HCT116 (cell line): ENCODE measurements around the gene CDC42EP2. TPM values are rescaled to one million over a fixed set of nuclear protein-coding genes. Genes with fewer than 3 reads are reported as not detected.

Experiments used
- ATAC-seq: fragments of 200-7000 bp; cut with Tn5 transposase; 2 replicates; pipeline ENCODE4 v1.9.1; 2020; ENCODE audit warnings: mild to moderate bottlenecking, moderate library complexity
- BruUV-seq: library from RNA; stranded (reverse); fragments of 400-500 nt; replicated peaks from 2 replicates; lab custom pipeline; 2021; lab: Mats Ljungman, UMichigan
- CTCF ChIA-PET: fragments of 300-600 bp; sonication (Branson Sonifier 250); formaldehyde crosslinking; loops from one replicate; lab custom pipeline; 2021; ENCODE audit warnings: antibody characterized with exemption; lab: Charles Lee
- POLR2A ChIA-PET: fragments of 300-600, 350-600 bp; sonication (Branson Sonifier 250); formaldehyde crosslinking; loops from one replicate; lab custom pipeline; 2021; ENCODE audit warnings: antibody characterized with exemption; lab: Charles Lee
- RAD21 ChIA-PET, 2 experiments: fragments of 300-600 bp; sonication (Branson Sonifier 250); formaldehyde crosslinking; loops; one replicate each; lab custom pipeline; 2023; ENCODE audit warnings: low total read pairs in 2 of 2; ENCODE audit not compliant: uncharacterized antibody in 2 of 2, unreplicated experiment in 2 of 2, low non-redundant PET in 1 of 2; lab: Charles Lee
- DNase-seq: peaks from one replicate; pipeline ENCODE4 v3.0.0-alpha.2; 2010; ENCODE audit warnings: low read depth, low spot score
- H2AFZ ChIP-seq: fragments of 200-600 bp; shearing (Covaris generic), sonication (generic); 2 replicates; pipeline ENCODE4 v1.6.1; 2017; ENCODE audit warnings: low read depth, mixed run types, mixed read lengths, antibody characterized with exemption, low read length; ENCODE audit not compliant: poor library complexity, severe bottlenecking
- H3K27ac ChIP-seq: 2 replicates; pipeline ENCODE4 v1.5.1; 2012; ENCODE audit warnings: low read depth, low read length
- H3K27me3 ChIP-seq: fragments of 200-600 bp; sonication (generic); 2 replicates; pipeline ENCODE4 v1.6.1; 2016; ENCODE audit warnings: mixed run types, low read length, mixed read lengths; ENCODE audit not compliant: insufficient read depth
- H3K36me3 ChIP-seq, 2 experiments: fragments of 200-500 bp in 1 of 2; fragments of 200-600 bp in 1 of 2; sonication (Bioruptor generic) in 1 of 2; sonication (generic) in 1 of 2; 2 replicates each; pipeline versions ENCODE4 v1.5.1 to v1.6.1; 2014 to 2016; ENCODE audit warnings: low read length in 2 of 2, inconsistent platforms in 1 of 2, mixed read lengths in 1 of 2, mixed run types in 1 of 2; ENCODE audit not compliant: insufficient read depth in 2 of 2, control insufficient read depth in 1 of 2
- H3K4me1 ChIP-seq, 2 experiments: fragments of 200-600 bp in 1 of 2; sonication (generic) in 1 of 2; 2 replicates each; pipeline versions ENCODE4 v1.5.1 to v1.6.1; 2012 to 2017; ENCODE audit warnings: low read length in 2 of 2, inconsistent platforms in 1 of 2, mild to moderate bottlenecking in 1 of 2, mixed read lengths in 1 of 2, mixed run types in 1 of 2, moderate library complexity in 1 of 2; ENCODE audit not compliant: insufficient read depth in 2 of 2, control insufficient read depth in 1 of 2
- H3K4me2 ChIP-seq: fragments of 200-600 bp; sonication (generic); 2 replicates; pipeline ENCODE4 v1.6.1; 2017; ENCODE audit warnings: mixed run types, low read length, mixed read lengths
- H3K4me3 ChIP-seq, 2 experiments: fragments of 200-600 bp in 1 of 2; sonication (generic) in 1 of 2; replicated peaks in 1 of 2; 2 replicates each; pipeline ENCODE4 v1.5.1; 2011 to 2016; ENCODE audit warnings: low read length in 2 of 2, control low read depth in 1 of 2, low read depth in 1 of 2, mild to moderate bottlenecking in 1 of 2, mixed read lengths in 1 of 2, mixed run types in 1 of 2
- H3K79me2 ChIP-seq: fragments of 200-600 bp; sonication (generic); 2 replicates; pipeline ENCODE4 v1.6.1; 2017; ENCODE audit warnings: mild to moderate bottlenecking, mixed run types, low read length, moderate library complexity, mixed read lengths; ENCODE audit not compliant: insufficient read depth
- H3K9ac ChIP-seq: fragments of 200-600 bp; sonication (generic); 2 replicates; pipeline ENCODE4 v1.6.1; 2016; ENCODE audit warnings: low read length, mixed read lengths
- H3K9me2 ChIP-seq: fragments of 200-600 bp; sonication (generic), shearing (Covaris generic); 2 replicates; pipeline ENCODE4 v1.6.1; 2017; ENCODE audit warnings: mixed run types, mild to moderate bottlenecking, moderate library complexity; ENCODE audit not compliant: insufficient read depth
- H3K9me3 ChIP-seq, 2 experiments: fragments of 200-500 bp in 1 of 2; fragments of 200-600 bp in 1 of 2; sonication (Bioruptor generic) in 1 of 2; sonication (generic) in 1 of 2; 2 replicates each; pipeline ENCODE4 v1.6.1; 2014 to 2017; ENCODE audit warnings: low read length in 2 of 2, mixed read lengths in 2 of 2, inconsistent platforms in 1 of 2, low read depth in 1 of 2, mild to moderate bottlenecking in 1 of 2, mixed run types in 1 of 2, moderate library complexity in 1 of 2; ENCODE audit not compliant: control insufficient read depth in 1 of 2, insufficient read depth in 1 of 2
- H4K20me1 ChIP-seq: fragments of 200-600 bp; sonication (generic), shearing (Covaris generic); 2 replicates; pipeline ENCODE4 v1.6.1; 2017; ENCODE audit warnings: mixed run types, mild to moderate bottlenecking, moderate library complexity; ENCODE audit not compliant: insufficient read depth
- CEBPB ChIP-seq: IDR thresholded peaks from 2 replicates; pipeline ENCODE4 v1.6.1; 2012; ENCODE audit warnings: low read depth
- ELF1 ChIP-seq: IDR thresholded peaks from 2 replicates; pipeline ENCODE4 v1.6.1; 2012; ENCODE audit warnings: low read depth, borderline replicate concordance
- FOSL1 ChIP-seq: IDR thresholded peaks from 2 replicates; pipeline ENCODE4 v1.6.1; 2012; ENCODE audit warnings: low read depth
- POLR2A ChIP-seq: IDR thresholded peaks from 2 replicates; pipeline ENCODE4 v1.7.0; 2011; ENCODE audit warnings: borderline replicate concordance; ENCODE audit not compliant: insufficient read depth, insufficient read length; ENCODE audit errors: extremely low read depth
- YY1 ChIP-seq: IDR thresholded peaks from 2 replicates; pipeline ENCODE4 v1.6.1; 2011; ENCODE audit warnings: low read length, low read depth, moderate library complexity, mild to moderate bottlenecking; ENCODE audit not compliant: insufficient replicate concordance; ENCODE audit errors: extremely low read depth
- ZFX ChIP-seq: fragments of 450-650 bp; IDR thresholded peaks from 2 replicates; pipeline ENCODE4 v1.6.1; 2017
- ZNF274 ChIP-seq: fragments of 200-500 bp; sonication (Bioruptor generic); IDR thresholded peaks from 2 replicates; pipeline ENCODE4 v1.6.1; 2014; ENCODE audit warnings: mild to moderate bottlenecking, low read depth, low read length, inconsistent platforms
- intact Hi-C: fragments of 100-400 bp; cut with micrococcal nuclease; formaldehyde crosslinking; loops from 2 replicates; pipeline ENCODE4 v1.10.0; 2022
- total RNA-seq: library from RNA; stranded (reverse); gene quantifications from one replicate; pipeline ENCODE4 v1.2.1, GENCODE V29; 2021; ENCODE audit not compliant: unreplicated experiment
- TF ChIP-seq, protein P1 (sequence below), 3 experiments: fragments of 200-600 bp in 1 of 3; sonication (generic) in 1 of 3; IDR thresholded peaks in 2 of 3; conservative IDR thresholded peaks in 1 of 3; 2 replicates each; pipeline ENCODE4 v1.5.1; 2012 to 2017; ENCODE audit warnings: low read depth in 2 of 3, low read length in 2 of 3, antibody characterized with exemption in 1 of 3, borderline replicate concordance in 1 of 3, control low read depth in 1 of 3, mild to moderate bottlenecking in 1 of 3, mixed read lengths in 1 of 3, mixed run types in 1 of 3, moderate library complexity in 1 of 3; ENCODE audit not compliant: insufficient read depth in 1 of 3
- TF ChIP-seq, protein P2 (sequence below): IDR thresholded peaks from 2 replicates; pipeline ENCODE4 v1.6.1; 2012

Gene CDC42EP2
- total RNA-seq, 1 experiment from 2014 or later, result 15.4 TPM

DNA sequence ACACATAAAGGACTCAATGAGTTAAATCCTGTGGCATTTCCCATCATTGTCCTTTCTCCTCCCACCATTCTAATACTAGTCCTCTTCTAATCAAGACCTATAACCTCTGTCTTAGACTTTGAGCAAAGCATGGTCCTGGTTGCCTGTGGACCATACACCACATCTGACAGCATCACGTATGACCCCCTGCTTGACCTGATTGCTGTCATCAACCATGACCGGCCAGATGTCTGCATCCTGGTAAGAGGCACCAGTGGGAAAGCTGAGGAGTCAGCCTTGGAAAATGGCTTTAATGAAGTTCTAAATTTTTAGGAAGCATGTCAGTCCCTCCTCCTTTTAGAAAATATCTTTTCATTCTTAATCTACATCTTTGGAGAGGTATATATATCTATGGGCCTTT lies 27.1 kb upstream of the CDC42EP2 start (continued):
- no peak for TF ChIP-seq ELF1
- TF ChIP-seq, protein P1, sequence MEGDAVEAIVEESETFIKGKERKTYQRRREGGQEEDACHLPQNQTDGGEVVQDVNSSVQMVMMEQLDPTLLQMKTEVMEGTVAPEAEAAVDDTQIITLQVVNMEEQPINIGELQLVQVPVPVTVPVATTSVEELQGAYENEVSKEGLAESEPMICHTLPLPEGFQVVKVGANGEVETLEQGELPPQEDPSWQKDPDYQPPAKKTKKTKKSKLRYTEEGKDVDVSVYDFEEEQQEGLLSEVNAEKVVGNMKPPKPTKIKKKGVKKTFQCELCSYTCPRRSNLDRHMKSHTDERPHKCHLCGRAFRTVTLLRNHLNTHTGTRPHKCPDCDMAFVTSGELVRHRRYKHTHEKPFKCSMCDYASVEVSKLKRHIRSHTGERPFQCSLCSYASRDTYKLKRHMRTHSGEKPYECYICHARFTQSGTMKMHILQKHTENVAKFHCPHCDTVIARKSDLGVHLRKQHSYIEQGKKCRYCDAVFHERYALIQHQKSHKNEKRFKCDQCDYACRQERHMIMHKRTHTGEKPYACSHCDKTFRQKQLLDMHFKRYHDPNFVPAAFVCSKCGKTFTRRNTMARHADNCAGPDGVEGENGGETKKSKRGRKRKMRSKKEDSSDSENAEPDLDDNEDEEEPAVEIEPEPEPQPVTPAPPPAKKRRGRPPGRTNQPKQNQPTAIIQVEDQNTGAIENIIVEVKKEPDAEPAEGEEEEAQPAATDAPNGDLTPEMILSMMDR (IDR thresholded peaks at IDR 0.05 in 2 of 3, conservative IDR thresholded peaks at IDR 0.05 in 1 of 3; ENCODE audit: borderline replicate concordance in 1 of 3, insufficient read depth in 1 of 3, low read depth in 2 of 3, low read length in 2 of 3), result no peak

DNA sequence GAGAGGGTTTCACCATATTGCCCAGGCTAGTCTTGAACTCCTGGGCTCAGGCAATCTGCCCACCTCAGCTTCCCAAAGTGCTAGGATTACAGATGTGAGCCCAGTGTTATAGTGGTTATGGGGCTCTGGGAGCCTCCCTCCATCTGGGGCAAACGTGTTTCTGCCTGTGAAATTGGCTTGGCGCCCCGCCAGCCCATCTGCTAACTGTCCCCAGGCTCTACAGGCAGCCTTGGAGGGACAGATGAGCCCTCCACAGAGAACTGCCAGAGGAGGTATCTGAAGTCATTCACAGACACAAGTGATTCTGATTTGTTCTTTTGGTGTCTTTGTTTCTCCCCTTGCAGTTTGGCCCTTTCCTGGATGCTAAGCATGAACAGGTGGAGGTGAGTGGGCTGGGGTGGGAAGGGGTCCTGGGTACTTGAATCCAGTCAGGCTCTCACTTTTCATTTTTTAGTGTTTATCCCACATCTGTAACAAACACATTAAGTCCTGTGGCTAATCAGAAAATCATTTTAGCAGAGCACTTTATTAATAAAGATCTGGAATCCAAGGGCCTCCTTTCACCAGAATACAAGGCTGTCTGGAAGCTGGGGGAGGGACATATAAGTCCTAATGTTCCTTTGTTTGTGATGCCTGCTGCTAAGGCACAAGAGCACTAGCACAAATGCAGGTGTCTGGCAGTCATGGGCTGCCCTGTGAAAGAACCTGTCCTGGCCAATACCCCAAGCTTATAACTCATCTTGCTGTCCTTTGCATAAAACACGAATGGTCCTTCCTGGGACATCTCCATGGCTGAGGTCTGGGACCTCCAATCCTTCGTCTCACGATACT lies 25.7 kb upstream of the CDC42EP2 start:
- RAD21 ChIA-PET, result no interaction called here
- ATAC-seq, result no peak
- CTCF ChIA-PET, result no interaction called here

More for the DNA sequence above, 25.7 kb upstream of the CDC42EP2 start:
- no peak for DNase-seq
- intact Hi-C loops, result no loop called here
- no peak for TF ChIP-seq CEBPB
- TF ChIP-seq, protein P1 (IDR thresholded peaks at IDR 0.05 in 2 of 3, conservative IDR thresholded peaks at IDR 0.05 in 1 of 3; ENCODE audit: borderline replicate concordance in 1 of 3, insufficient read depth in 1 of 3, low read depth in 2 of 3, low read length in 2 of 3), result no peak
- no peak for TF ChIP-seq ELF1
- TF ChIP-seq FOSL1, result no peak
- TF ChIP-seq POLR2A, result no peak
- TF ChIP-seq ZNF274, result no peak
- TF ChIP-seq, protein P2, sequence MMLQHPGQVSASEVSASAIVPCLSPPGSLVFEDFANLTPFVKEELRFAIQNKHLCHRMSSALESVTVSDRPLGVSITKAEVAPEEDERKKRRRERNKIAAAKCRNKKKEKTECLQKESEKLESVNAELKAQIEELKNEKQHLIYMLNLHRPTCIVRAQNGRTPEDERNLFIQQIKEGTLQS, result no peak
- no peak for TF ChIP-seq YY1
- no peak for TF ChIP-seq ZFX
- H3K4me2 ChIP-seq, result no peak overlapping the region
- no peaks in the 10 kb centered on the region for H4K20me1 ChIP-seq
- POLR2A ChIA-PET, result no interaction called here
- no peaks in the 10 kb centered on the region for H3K27me3 ChIP-seq
- peaks cover 5 to 10% of the 10 kb centered on the region in 2 experiments; a peak in 2 of 4 replicates for H3K4me1 ChIP-seq
- no peak overlapping the region for H3K4me3 ChIP-seq
- no peaks in the 10 kb centered on the region for H3K9me2 ChIP-seq
- no peaks in the 10 kb centered on the region for H3K79me2 ChIP-seq
- no peak overlapping the region for H2AFZ ChIP-seq
- no peak overlapping the region for H3K9ac ChIP-seq
- no TSS peak for BruUV-seq
- peaks cover 12 to 66% of the 10 kb centered on the region in 2 experiments; a peak in 2 of 4 replicates for H3K36me3 ChIP-seq
- H3K27ac ChIP-seq, result no peak overlapping the region
- H3K9me3 ChIP-seq, result no peaks in the 10 kb centered on the region
